IMR-90 (cell line): ENCODE data around the gene CEP43.

Source experiments
- BHLHE40 ChIP-seq: fragments of 150-350 bp; IDR thresholded peaks from 2 replicates; pipeline ENCODE4 v1.6.1; 2016; ENCODE audit warnings: mild to moderate bottlenecking, low read depth, low read length
- CHD1 ChIP-seq: IDR thresholded peaks from 2 replicates; pipeline ENCODE4 v1.6.1; 2012; ENCODE audit warnings: low read depth, low read length, improper control_type of control experiment
- MAZ ChIP-seq: IDR thresholded peaks from 2 replicates; pipeline ENCODE4 v1.6.1; 2012; ENCODE audit warnings: low read depth, mild to moderate bottlenecking, low read length, improper control_type of control experiment, moderate library complexity, borderline replicate concordance
- POLR2A ChIP-seq: IDR thresholded peaks from 2 replicates; pipeline ENCODE4 v1.6.1; 2012; ENCODE audit warnings: mild to moderate bottlenecking, low read depth, low read length
- TF ChIP-seq, protein P1 (sequence below): conservative IDR thresholded peaks from 2 replicates; pipeline ENCODE4 v1.5.1; 2012; ENCODE audit warnings: mild to moderate bottlenecking, low read depth, low read length, improper control_type of control experiment
- TF ChIP-seq, protein P2 (sequence below): fragments of 150-350 bp; IDR thresholded peaks from 2 replicates; pipeline ENCODE4 v1.6.1; 2016; ENCODE audit warnings: low read depth, mild to moderate bottlenecking, low read length, moderate library complexity, borderline replicate concordance

DNA sequence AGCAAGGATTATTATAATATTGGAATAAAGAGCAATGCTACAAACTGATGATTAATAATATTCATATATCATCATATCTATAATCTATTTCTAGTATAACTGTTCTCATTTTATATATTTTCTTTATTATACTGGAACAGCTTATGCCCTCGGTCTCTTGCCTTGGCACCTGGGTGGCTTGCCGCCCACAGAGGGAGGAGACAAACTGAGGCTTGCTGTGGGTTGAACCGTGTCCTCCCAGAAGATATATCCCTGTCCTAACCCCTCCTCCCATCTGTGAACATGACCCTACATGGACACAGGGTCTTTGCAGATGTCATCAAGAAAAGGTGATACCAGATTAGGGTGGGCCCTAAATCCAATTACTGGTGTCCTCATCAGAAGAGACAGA lies 47.5 kb upstream of the CEP43 start:
- TF ChIP-seq, protein P1, sequence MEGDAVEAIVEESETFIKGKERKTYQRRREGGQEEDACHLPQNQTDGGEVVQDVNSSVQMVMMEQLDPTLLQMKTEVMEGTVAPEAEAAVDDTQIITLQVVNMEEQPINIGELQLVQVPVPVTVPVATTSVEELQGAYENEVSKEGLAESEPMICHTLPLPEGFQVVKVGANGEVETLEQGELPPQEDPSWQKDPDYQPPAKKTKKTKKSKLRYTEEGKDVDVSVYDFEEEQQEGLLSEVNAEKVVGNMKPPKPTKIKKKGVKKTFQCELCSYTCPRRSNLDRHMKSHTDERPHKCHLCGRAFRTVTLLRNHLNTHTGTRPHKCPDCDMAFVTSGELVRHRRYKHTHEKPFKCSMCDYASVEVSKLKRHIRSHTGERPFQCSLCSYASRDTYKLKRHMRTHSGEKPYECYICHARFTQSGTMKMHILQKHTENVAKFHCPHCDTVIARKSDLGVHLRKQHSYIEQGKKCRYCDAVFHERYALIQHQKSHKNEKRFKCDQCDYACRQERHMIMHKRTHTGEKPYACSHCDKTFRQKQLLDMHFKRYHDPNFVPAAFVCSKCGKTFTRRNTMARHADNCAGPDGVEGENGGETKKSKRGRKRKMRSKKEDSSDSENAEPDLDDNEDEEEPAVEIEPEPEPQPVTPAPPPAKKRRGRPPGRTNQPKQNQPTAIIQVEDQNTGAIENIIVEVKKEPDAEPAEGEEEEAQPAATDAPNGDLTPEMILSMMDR: no peak
- no peak for TF ChIP-seq POLR2A
- TF ChIP-seq, protein P2, sequence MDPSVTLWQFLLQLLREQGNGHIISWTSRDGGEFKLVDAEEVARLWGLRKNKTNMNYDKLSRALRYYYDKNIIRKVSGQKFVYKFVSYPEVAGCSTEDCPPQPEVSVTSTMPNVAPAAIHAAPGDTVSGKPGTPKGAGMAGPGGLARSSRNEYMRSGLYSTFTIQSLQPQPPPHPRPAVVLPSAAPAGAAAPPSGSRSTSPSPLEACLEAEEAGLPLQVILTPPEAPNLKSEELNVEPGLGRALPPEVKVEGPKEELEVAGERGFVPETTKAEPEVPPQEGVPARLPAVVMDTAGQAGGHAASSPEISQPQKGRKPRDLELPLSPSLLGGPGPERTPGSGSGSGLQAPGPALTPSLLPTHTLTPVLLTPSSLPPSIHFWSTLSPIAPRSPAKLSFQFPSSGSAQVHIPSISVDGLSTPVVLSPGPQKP: no peak
- TF ChIP-seq MAZ: no peak
- no peak for TF ChIP-seq CHD1
- no peak for TF ChIP-seq BHLHE40
